Stimulated activated CD4-positive, alpha-beta T cell treated with anti-CD3 and anti-CD28 coated beads, Interleukin-1b, Interleukin-23, amount 100 ng/mL, for 48 hours (primary cell): ENCODE measurements around the gene TTLL13.

Experiments
- DNase-seq: peaks from one replicate; pipeline ENCODE4 v3.0.0-alpha.2; 2020

TTLL13 gene, protein sequence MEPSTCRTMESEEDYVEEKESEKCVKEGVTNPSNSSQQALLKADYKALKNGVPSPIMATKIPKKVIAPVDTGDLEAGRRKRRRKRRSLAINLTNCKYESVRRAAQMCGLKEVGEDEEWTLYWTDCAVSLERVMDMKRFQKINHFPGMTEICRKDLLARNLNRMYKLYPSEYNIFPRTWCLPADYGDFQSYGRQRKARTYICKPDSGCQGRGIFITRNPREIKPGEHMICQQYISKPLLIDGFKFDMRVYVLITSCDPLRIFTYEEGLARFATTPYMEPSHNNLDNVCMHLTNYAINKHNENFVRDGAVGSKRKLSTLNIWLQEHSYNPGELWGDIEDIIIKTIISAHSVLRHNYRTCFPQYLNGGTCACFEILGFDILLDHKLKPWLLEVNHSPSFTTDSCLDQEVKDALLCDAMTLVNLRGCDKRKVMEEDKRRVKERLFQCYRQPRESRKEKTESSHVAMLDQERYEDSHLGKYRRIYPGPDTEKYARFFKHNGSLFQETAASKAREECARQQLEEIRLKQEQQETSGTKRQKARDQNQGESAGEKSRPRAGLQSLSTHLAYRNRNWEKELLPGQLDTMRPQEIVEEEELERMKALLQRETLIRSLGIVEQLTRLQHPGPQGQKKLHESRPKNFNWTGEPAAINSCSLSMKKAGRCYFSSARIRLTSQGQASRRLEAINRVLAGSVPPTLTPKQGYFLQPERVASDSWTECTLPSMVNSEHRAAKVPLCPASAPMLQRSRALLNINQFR

DNA sequence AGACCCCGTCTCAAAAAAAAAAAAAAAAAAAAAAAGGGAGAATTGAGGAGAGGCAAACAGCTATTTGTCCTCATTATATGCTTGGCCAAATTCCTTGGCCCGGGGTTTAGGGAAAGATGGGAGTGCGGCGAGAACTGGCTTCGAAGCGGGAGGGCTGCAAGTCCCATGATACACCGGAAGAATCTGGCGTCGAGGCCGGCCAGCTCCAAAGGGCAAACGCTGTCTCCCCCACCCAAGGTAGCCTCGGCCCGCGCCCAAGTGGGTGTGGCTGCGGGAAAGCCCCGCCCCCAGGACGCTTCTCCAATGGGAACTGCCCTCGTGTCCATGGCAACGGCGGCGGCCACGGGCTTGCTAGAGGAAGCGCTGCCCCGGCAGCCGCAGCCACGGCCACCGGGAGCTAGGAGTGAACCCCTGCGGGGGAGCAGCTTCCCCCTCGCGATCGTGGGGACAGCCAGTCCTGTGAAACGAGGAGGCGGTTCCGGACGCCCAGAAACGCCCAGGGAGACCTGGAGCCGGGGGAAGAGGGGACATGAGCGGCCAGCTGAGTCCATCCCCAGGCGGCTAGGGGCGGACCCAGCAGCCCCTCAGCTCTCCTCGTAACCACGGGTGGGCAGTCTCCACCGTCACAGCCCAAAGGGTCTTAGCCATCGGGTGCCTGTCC lies at the start of gene TTLL13:
Gene TTLL13, plus strand, starts transcription at position 354 of the 661 bp plus-strand sequence. CDS start 1,075 bp downstream, outside the sequence.
- DNase-seq, result peak; percentile 87

DNA sequence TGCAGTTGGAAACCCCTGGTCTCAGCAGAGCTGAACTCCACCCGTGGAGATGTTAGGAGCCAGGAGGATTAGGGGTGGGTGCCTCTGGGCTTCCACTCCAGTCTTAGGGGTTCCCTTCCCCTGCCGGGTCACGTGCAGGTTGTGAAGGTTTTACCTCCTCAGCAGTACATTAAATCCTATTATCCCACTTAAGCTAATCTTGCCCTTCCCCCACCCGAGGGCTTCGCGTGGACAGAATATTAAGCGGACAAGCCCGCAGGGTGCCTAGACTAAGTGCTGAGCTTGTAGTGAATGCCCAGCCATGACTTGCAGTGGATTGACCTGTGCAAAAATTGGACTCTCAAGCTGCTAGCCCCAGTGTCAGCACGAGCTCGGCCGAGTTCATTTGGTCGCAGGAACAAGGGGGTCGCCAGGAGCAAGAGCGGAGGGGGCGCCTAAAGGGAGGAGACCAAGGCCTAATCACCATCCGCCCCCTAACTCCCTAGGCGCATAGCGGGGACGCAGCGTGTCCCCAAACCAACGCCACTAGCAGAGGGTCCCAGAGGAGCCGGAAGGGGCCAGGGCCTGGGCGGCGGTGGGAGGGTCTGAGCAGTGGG lies 48.7 kb upstream of the TTLL13 start:
- no peak for DNase-seq

DNA sequence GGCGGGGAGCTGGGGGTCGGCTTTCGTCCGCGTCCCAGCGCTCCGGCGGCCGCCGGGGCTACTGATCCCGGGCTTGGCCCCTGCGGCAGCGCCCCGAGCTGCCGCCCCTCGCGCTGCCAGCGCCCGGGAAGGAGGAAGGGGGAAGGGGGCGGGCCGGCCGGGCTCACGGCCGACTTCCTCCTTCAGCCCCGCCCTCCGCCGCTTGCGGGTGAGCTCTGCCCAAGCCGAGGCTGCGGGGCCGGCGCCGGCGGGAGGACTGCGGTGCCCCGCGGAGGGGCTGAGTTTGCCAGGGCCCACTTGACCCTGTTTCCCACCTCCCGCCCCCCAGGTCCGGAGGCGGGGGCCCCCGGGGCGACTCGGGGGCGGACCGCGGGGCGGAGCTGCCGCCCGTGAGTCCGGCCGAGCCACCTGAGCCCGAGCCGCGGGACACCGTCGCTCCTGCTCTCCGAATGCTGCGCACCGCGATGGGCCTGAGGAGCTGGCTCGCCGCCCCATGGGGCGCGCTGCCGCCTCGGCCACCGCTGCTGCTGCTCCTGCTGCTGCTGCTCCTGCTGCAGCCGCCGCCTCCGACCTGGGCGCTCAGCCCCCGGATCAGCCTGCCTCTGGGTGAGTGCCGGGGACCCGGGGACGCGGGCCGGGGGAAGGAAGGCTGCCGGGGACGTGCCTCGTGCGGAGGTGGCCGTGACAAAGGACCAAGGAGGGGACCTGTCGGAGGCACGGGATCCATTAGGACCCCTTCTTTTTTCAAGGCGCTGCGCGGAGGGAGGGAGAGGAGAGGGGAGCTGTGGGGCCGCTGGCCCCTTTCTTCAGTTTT lies 48.0 kb upstream of the TTLL13 start, which contains the start of gene SEMA4B:
Gene SEMA4B, plus strand, starts transcription at position 201 of the 814 bp plus-strand sequence. Its CDS starts 249 bp downstream, at position 450.
- peak; percentile 55 for DNase-seq

DNA sequence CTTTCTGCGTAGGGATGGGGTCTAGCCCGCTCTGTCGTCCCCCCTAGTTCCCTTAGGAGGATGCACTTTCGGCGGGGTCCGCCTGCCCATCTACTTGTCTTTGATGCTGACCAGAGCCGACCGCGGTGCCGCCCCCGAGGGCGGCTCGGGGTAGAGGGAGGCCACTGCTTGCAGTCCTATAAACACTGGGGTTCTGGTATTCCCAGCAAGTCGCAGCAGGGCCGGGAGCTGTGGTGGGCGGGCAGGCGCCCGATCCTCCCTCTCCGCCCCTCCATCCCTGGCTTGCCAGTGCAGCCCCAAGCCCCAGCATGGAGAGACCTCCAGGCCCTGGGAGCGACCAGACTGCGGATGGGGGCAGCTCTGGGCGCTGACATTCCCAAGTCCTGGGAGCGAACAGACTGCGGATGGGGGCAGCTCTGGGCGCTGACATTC lies 47.4 kb upstream of the TTLL13 start:
- no peak for DNase-seq

DNA sequence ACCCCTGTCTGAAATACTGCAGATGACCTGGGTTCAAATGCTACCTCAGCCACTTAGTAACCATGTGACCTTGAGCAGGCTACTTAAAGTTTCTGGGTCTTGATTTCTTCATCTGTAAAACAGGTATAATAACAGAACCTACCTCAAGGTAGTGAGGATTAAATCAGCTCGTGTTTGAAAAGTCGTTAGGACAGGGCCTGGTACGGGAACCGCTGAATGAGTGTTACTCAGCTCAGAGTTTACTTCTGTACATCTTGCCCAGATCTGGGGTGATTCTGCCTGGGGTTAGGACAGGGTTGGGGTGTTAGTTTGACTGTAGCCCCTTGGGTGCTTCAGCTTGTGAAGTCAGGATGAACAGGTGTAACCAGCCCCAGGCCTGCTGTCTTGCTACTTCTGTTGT lies 46.4 kb upstream of the TTLL13 start:
- DNase-seq, result no peak

DNA sequence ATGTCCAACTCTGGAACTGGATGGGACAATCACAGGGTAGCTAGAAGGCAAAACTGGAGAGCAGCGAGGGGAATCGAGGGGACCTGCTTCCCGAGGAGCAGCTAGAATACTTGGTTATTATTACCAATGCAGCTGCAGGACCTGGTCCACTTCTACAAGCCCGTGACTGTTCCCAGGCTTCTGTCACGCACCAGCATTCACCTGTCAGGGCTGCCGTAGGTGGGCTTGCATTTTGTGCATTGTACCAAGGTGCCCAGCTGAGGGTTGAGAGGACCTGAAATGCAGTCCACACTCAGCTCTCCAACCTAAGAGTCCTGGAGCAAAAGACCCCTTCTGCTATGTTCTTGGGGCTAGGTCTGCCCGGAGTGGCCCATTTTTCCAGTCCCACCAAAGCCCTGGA lies 45.9 kb upstream of the TTLL13 start:
- DNase-seq, result no peak

DNA sequence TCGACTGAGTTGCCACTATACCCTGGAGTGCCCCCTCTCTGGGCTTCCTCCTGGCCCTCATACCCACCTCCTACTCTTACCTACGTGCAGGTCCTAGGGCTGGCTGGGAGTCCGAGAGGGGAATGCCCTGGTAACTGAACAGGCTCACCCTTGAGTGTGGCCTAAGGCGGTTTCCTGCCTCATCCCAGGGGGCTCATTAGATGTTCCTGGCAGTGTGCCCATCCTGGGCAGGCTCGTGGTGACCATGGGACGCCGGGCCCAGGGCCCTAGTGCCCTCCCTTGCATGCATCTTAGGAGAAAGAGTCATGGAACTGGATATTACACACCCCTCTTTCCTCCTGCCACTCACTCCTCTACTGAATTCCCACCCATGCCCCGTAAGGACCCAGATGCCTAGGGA lies 45.4 kb upstream of the TTLL13 start:
- DNase-seq, result no peak

DNA sequence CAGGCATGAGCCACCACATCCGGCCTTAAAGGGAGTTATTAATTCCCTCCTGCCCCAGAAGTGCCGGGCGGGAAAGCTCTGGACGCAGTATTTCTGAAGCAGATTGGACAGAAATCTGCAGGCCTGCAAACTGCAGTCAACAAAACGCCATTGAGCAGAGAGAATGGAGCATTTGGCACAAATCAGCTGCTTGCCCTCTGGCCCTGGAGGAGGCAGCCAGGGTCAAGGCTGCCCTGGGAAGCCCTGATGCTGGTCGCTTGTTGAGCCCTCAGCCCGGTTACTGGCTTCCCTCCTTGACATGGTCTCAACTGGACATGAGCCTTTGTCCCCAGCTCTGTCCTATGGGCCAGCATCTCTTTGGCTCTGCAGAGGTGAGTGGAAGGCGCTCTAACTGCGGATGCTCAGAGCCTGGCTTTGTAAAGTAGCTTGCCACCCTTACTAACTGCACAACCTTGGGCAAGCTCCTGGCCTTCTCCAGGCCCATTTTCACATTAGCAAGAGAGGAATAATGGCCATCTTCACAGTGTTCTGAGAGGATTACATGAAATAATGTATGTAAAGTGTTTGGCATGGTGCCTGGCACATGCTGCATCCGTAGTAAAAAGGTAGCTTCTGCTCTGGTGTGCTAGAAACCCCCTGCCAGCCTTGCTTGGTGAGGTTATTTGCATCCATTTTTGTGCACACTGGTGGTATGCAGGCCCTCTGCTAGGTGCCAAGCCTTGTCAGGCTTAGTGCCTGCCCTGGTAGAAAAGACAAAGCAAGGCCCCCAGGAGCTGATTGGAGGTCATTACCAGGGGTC lies 44.1 kb upstream of the TTLL13 start:
- no peak for DNase-seq

DNA sequence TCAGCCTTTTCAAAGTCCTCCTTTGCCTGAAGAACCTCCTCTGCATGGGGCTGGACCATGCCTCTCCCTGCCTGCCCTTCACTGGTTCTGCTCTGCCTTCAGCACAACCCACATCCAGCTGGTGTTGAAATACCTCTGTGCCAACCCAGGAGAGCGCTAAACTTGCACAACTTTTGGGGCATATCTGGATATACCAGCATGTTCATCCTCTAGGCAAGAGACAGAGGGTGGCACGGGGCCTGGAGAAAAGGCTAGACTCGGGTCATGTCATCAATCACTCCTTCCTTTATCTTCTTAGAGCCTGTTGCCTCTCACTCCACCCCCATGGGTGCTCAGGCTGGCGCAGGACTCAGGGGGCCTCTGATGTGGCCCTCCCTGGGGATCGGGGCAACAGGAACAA lies 43.5 kb upstream of the TTLL13 start:
- no peak for DNase-seq

DNA sequence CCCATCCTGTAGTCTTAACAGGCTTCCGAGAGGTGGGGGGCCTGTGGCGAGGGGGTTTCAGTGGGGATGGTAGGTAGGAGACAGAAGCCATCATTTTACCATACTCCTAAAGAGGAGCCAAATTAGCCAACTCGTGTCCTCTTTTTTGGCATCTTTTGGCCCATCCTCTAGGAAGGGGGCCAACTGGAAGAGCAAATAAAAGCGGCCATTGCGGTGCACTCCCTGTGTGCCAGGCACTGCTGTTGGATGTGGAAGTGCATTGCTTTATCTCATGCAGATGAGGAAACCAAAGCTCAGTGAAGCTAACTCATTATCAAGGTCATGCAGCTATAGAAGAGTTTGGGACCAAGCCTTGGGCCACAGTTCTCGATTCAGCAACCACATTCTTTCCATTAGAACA lies 42.1 kb upstream of the TTLL13 start:
- DNase-seq, result no peak

DNA sequence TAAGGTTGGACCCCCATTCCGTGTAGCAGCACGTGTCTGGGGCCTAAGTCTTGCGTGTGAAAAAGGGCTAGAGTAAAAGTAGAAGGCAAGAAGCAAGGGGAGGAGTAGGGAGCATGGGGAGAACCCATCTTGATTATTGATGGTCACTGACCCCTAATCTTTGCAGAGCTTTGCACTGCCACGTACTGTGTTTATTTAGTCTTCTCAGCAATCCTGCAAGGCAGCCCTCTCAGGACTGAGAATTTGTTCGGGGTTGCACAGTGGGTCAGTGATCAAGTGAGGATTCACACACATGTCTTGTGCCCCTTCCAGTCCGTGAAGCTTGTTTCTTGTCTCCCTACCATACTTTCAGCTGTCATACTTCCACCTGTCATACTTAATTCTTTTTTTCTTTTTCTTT lies 41.0 kb upstream of the TTLL13 start:
- no peak for DNase-seq

DNA sequence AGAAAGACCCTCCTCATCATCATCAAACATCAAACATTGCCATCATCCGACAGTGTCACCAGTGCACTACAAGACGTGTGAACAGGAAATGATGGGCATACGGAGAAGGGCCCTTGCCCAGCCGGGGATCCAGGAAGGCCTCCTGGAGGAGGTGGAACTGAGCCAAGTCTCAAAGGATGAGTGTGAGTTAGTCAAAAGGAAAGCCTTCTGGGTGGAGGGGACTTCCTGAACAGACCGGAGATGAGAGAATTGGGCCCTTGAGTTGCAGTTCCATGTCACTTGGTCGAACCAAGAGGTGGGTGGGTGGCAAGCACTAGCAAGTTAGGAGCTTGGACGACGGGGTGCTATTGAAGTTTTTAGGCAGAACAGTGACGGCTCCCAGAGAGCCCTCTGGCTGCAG lies 39.8 kb upstream of the TTLL13 start:
- peak; percentile 45 for DNase-seq

DNA sequence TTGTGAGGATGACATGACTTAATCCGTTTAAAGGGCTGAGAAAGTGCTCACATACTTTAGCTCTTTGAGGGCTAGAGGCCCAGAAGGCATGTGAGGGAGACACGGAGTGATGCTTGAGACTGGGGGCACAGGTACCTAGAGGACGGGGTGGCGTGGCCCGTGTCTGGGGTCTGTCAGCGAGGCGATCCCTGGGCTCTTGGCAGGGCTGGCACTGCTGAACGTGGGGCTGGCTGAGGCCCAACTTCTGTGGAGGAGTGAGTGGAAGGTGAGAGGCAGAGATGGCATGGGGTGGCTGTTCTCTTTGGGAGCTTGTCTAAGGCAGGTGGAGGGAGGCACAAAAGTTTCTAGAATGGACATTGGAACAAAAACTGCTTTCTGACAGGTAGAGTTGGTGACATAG lies 38.8 kb upstream of the TTLL13 start:
- DNase-seq, result no peak

DNA sequence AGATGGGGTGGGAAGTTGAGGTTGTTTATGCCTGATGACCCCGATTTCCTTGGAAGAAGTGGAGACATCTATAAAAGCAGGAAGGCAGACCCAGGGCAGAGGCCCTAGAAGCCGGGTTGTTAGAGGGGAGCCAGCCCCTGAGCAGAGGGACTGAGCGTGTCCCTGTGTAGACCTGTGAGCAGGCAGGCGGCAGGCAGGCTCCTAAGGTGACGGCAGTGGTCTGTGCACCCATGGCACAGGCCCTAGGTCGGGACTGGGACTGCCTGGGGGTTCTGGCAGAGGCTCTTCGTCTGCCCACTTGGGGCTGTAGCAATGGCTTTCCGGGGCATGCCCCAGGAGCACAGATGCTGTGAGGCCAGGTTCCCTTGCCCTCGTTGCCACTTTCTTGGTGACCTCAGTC lies 38.3 kb upstream of the TTLL13 start:
- no peak for DNase-seq

DNA sequence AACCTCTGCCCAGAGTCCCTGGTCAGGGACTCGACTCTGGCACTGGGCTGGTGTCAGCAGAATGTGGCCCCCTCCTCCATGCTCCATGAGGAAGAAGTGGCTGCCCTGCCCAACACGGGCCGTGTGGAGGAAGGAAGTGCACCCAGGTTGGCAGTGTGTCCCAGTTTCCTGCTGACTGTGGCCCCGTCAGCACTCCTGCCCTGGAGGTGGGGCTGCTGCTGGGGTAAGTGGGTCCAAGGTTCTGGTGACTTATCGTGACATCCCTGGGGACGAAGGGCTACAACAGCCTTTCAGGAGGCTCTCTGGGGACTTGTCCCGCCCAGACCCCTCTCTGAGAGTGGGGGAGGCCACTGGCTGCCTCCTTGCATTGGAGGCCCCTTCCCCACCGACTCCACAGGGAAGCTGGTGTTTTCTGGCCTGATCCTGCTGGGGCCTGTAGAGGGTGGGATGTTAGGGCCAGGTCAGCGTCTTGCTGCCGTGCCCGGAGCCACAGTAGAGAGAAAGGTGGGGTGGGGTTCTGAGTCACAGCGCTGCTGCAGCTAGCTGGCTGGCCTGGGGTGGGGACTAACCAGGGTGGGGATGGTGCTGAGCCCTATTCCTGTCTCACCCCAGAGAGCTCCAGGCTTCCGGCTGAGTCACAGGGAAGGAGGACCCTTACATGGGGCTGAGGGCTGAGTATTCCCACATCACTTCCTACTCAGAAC lies 37.8 kb upstream of the TTLL13 start:
- no peak for DNase-seq

DNA sequence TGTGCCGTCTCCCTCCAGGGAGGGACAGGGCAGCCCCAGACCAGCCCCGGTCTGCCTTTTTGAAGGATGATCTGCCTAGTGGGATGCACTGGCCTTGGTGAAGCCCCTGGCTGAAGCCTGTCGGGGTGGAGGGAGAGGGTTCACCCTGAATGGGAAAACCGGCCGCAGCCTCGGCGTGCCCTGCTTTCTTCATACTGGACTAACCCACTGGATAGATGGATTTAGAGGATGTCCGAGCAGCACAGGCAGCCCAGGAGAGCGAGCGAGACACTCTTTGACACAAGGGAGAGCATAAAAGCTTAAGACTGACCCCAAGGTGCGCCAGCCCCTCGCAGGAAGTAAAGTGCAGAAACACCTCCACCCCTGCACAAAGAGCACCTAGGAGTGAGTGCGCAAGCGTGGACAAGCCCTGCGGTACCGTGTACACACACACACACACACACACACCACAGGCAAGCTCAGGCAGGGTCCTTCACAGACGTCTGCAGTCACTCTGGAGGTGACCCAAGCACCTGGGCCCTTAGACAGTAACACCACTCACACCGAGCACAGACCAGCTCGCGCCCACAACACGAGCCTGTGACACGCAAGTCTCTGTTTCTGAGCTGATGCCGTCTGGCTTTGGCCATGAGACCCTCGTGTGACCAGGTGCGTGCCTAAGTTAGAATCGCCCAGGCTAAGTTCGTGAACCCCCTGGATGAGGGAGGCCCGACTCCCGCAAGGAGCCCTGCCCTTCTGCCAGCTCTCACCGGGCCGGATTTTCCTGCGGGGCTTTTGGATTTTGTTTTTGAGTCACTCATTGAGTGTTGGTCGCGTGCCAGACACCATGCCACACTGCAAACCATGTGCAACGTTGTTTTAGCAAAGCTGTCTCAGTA lies 36.9 kb upstream of the TTLL13 start:
- DNase-seq, result no peak

DNA sequence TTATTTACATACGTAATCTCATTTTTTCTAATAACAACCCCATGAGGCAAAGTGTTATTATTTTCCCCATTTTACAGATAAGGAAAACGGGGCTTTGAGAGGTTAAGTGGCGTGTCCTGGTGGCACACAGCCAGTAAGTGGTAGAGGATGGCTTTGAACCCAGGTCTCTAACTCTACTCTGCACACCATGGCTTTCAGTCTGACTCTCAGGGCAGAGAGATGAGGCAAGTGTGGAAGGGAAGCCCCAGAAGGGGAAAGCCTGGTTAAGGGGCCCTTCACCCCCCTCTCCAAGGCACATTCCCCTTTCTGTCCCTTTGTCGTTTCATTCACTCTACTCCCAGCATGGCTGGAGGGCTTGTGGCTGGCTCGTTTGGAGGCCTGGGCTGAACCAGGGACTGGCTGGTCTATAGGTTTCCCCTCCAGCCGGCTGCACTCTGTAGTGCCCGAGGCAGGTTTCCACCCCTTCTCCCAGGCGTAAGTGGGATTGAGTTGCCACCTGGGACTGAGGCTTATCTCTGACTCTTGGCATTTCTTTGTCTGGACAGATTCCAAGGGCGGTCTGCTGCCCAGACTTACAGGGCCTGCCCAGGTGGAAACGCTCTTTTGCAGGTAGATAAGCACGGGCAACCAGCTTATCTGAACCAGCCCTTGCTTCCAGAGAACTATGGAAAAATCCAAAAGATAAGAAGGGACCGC lies 36.1 kb upstream of the TTLL13 start:
- no peak for DNase-seq

DNA sequence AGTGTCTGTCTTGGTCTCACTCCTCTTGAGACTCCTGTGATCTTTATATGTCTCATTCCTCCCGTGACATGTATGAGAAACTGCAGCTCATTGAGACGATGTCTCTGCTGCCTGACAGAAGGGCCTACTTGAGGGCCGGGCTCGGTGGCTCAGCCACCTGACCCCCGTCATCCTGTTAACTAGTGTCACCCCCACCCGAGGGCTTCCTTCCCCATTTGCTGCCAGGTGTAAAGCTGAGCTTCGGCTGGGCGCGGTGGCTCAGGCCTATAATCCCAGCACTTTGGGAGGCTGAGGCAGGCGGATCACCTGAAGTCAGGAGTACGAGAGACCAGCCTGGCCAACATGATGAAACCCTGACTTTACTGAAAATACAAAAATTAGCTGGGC lies 35.5 kb upstream of the TTLL13 start:
- DNase-seq, result no peak

DNA sequence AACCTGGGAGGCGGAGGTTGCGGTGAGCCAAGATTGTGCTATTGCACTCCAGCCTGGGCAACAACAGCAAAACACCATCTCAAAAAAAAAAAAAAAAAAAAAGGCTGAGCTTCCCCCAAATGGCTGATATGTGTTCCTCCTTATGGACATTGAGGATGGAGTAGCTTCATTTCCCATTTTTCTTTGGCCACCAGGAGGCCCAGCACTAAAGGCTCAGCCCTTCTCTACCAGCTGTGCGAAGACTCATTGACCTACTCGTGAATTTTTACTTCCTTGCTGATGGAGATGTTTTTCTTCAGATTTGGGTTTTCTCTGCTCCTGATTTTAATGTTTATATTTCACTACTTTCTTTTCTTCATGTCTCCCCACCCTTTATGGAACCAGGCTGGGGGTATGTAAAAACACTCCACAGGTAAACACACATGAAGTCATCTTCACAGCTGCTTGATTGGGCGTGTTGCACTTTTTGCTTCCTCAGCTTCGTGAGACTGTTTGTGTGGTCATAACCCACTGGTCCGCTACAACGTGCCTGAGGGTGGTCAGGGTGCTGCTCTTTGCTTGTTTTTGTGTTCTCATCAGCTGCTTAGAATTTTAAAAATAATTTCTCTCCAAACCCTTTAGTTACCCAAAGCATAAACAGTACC lies 34.7 kb upstream of the TTLL13 start:
- DNase-seq, result no peak
